ENCODE data around the gene CACNA2D3. TPM values are rescaled to one million over a fixed set of nuclear protein-coding genes. Genes with fewer than 3 reads are reported as not detected.

Gene CACNA2D3
- total RNA-seq, 2 donors from 2014 or later, result 1.1 to 5.9 TPM

GRCh38 chr3:54550221-54550977 is 428.0 kb downstream of the CACNA2D3 start:
- Histone ChIP-seq H3K36me3 (no peaks in the 10 kb centered on the region), H3K27ac (no peak overlapping the region), H3K9me3 (no peaks in the 10 kb centered on the region), H3K27me3 (replicated peaks; ENCODE audit: insufficient read depth) (no peaks in the 10 kb centered on the region), H3K4me1 (replicated peaks) (no peaks in the 10 kb centered on the region), H3K4me3 (no peak overlapping the region)
- no peak for DNase-seq (ENCODE audit: low spot score)
- intact Hi-C loops (cut with DNase I), result no loop called here
- TF ChIP-seq POLR2A (IDR thresholded peaks at IDR 0.05), result no peak
- TF ChIP-seq CTCF (IDR thresholded peaks at IDR 0.05), result no peak
- no peak for TF ChIP-seq POLR2AphosphoS5 (IDR thresholded peaks at IDR 0.05)
- 82% methylated on average over 19 of the region's 19 CpGs for WGBS

GRCh38 chr3:54556630-54557029 is 434.3 kb downstream of the CACNA2D3 start:
- TF ChIP-seq POLR2A (IDR thresholded peaks at IDR 0.05) (no peak), POLR2AphosphoS5 (IDR thresholded peaks at IDR 0.05) (no peak), CTCF (IDR thresholded peaks at IDR 0.05) (no peak)
- WGBS, result 53% methylated on average over 4 of the region's 4 CpGs
- H3K9me3 ChIP-seq, result no peaks in the 10 kb centered on the region
- no peaks in the 10 kb centered on the region for H3K36me3 ChIP-seq
- no peaks in the 10 kb centered on the region for H3K27me3 ChIP-seq (replicated peaks; ENCODE audit: insufficient read depth)
- no peak for DNase-seq (ENCODE audit: low spot score)
- intact Hi-C loops (cut with DNase I), result no loop called here
- no peaks in the 10 kb centered on the region for H3K4me1 ChIP-seq (replicated peaks)
- no peak overlapping the region for H3K4me3 ChIP-seq
- no peak overlapping the region for H3K27ac ChIP-seq

- intact Hi-C loops (cut with DNase I), result no loop called here
- Histone ChIP-seq H3K4me1 (replicated peaks) (no peaks in the 10 kb centered on the region), H3K36me3 (no peaks in the 10 kb centered on the region), H3K27ac (no peak overlapping the region), H3K27me3 (replicated peaks; ENCODE audit: insufficient read depth) (no peaks in the 10 kb centered on the region), H3K9me3 (no peaks in the 10 kb centered on the region), H3K4me3 (no peak overlapping the region)
- WGBS, result 51% methylated on average over 12 of the region's 12 CpGs
- TF ChIP-seq POLR2AphosphoS5 (IDR thresholded peaks at IDR 0.05), result no peak
- TF ChIP-seq CTCF (IDR thresholded peaks at IDR 0.05), result no peak
- no peak for TF ChIP-seq POLR2A (IDR thresholded peaks at IDR 0.05)
- DNase-seq (ENCODE audit: low spot score), result peak; percentile 10
These were observed 435.4 kb downstream of the CACNA2D3 start for GRCh38 chr3:54557538-54558428.

GRCh38 chr3:54563501-54564200 is 441.3 kb downstream of the CACNA2D3 start:
- DNase-seq (ENCODE audit: low spot score), result no peak
- Histone ChIP-seq H3K4me1 (replicated peaks) (no peaks in the 10 kb centered on the region), H3K9me3 (no peaks in the 10 kb centered on the region), H3K36me3 (no peaks in the 10 kb centered on the region), H3K27me3 (replicated peaks; ENCODE audit: insufficient read depth) (no peaks in the 10 kb centered on the region), H3K4me3 (no peak overlapping the region), H3K27ac (no peak overlapping the region)
- peak; percentile 45 for TF ChIP-seq POLR2AphosphoS5 (IDR thresholded peaks at IDR 0.05)
- TF ChIP-seq CTCF (IDR thresholded peaks at IDR 0.05), result no peak
- no peak for TF ChIP-seq POLR2A (IDR thresholded peaks at IDR 0.05)
- WGBS, result 67% methylated on average over 12 of the region's 12 CpGs
- intact Hi-C loops (cut with DNase I), result no loop called here
